HG03135 (cell line): ENCODE data around the gene ATP5PO.
"Not testable (repeated sequence)": the region's sequence is repeated elsewhere in the genome, so short reads cannot be mapped to it uniquely, and the experiment has no call there.

Experiments used
- ATAC-seq: cut with Tn5 transposase; IDR thresholded peaks from one replicate; pipeline ENCODE4 v1.9.1; 2021; ENCODE audit warnings: mild to moderate bottlenecking, moderate library complexity; ENCODE audit not compliant: unreplicated experiment

The ATP5PO gene

GRCh38 chr21:33872881-33873515, 42.6 kb downstream of the ATP5PO start:
- no peak for ATAC-seq

GRCh38 chr21:33871171-33871570, 44.4 kb downstream of the ATP5PO start:
- ATAC-seq = no peak

- no peak for ATAC-seq
These were observed 44.8 kb downstream of the ATP5PO start for GRCh38 chr21:33870768-33871167.

- ATAC-seq = no peak
These were observed 45.7 kb downstream of the ATP5PO start for GRCh38 chr21:33869873-33870272.

- ATAC-seq = not testable (repeated sequence)
These were observed 47.7 kb downstream of the ATP5PO start for GRCh38 chr21:33867868-33868267.

GRCh38 chr21:33866826-33867225, 48.8 kb downstream of the ATP5PO start:
- no peak for ATAC-seq

- no peak for ATAC-seq
These were observed 49.5 kb downstream of the ATP5PO start for GRCh38 chr21:33865996-33866575.

GRCh38 chr21:33865176-33865575, 50.4 kb downstream of the ATP5PO start:
- no peak for ATAC-seq

- ATAC-seq = no peak
These were observed 51.5 kb downstream of the ATP5PO start for GRCh38 chr21:33864150-33864549.

- ATAC-seq = not testable (repeated sequence)
These were observed 52.4 kb downstream of the ATP5PO start for GRCh38 chr21:33863191-33863590.

- no peak for ATAC-seq
These were observed 54.5 kb downstream of the ATP5PO start for GRCh38 chr21:33861125-33861524.

GRCh38 chr21:33860332-33860879, 55.2 kb downstream of the ATP5PO start:
- ATAC-seq = no peak

- no peak for ATAC-seq
These were observed 56.1 kb downstream of the ATP5PO start for GRCh38 chr21:33859373-33860102.

- no peak for ATAC-seq
These were observed 56.8 kb downstream of the ATP5PO start for GRCh38 chr21:33858667-33859372.

- no peak for ATAC-seq
These were observed 57.5 kb downstream of the ATP5PO start for GRCh38 chr21:33857846-33858666.

- ATAC-seq = no peak
These were observed 58.6 kb downstream of the ATP5PO start for GRCh38 chr21:33856893-33857527.

GRCh38 chr21:33855190-33855589, 60.4 kb downstream of the ATP5PO start:
- ATAC-seq = no peak

GRCh38 chr21:33854604-33855003, 61.0 kb downstream of the ATP5PO start:
- no peak for ATAC-seq
